ENCODE data around the gene SVOPL. TPM values are rescaled to one million over a fixed set of nuclear protein-coding genes. Genes with fewer than 3 reads are reported as not detected.

The SVOPL gene
- total RNA-seq, 3 donors from 2014 or later, result not detected

- H3K4me1 Mint-ChIP-seq (ENCODE audit: low read depth), result peaks cover 3% of the 10 kb centered on the region
- H3K27me3 Mint-ChIP-seq (ENCODE audit: low read depth), result peaks cover 23% of the 10 kb centered on the region
- no peaks in the 10 kb centered on the region for H3K9me3 Mint-ChIP-seq
- ATAC-seq (no peak), DNase-seq (no peak)
- no peak overlapping the region for H3K4me3 Mint-ChIP-seq
- no peaks in the 10 kb centered on the region for H3K36me3 Mint-ChIP-seq (ENCODE audit: insufficient read depth)
Measured at GRCh38 chr7:138661069-138661635, 40.0 kb downstream of the SVOPL start.

- Mint-ChIP-seq H3K9me3 (no peaks in the 10 kb centered on the region), H3K4me3 (no peak overlapping the region), H3K36me3 (ENCODE audit: insufficient read depth) (no peaks in the 10 kb centered on the region), H3K27me3 (ENCODE audit: low read depth) (peaks cover 6% of the 10 kb centered on the region), H3K4me1 (ENCODE audit: low read depth) (no peaks in the 10 kb centered on the region)
- no peak for DNase-seq
- ATAC-seq, result no peak
Measured at GRCh38 chr7:138658889-138659288, 42.3 kb downstream of the SVOPL start.

- no peaks in the 10 kb centered on the region for H3K9me3 Mint-ChIP-seq
- no peak overlapping the region for H3K4me3 Mint-ChIP-seq
- DNase-seq (no peak), ATAC-seq (no peak)
- no peaks in the 10 kb centered on the region for H3K36me3 Mint-ChIP-seq (ENCODE audit: insufficient read depth)
- H3K27me3 Mint-ChIP-seq (ENCODE audit: low read depth), result no peaks in the 10 kb centered on the region
- H3K4me1 Mint-ChIP-seq (ENCODE audit: low read depth), result no peaks in the 10 kb centered on the region
Measured at GRCh38 chr7:138657854-138658386, 43.2 kb downstream of the SVOPL start.

GRCh38 chr7:138656952-138657351, 44.2 kb downstream of the SVOPL start:
- no peaks in the 10 kb centered on the region for H3K36me3 Mint-ChIP-seq (ENCODE audit: insufficient read depth)
- no peak overlapping the region for H3K4me3 Mint-ChIP-seq
- ATAC-seq (no peak), DNase-seq (no peak)
- H3K27me3 Mint-ChIP-seq (ENCODE audit: low read depth), result no peaks in the 10 kb centered on the region
- no peaks in the 10 kb centered on the region for H3K9me3 Mint-ChIP-seq
- H3K4me1 Mint-ChIP-seq (ENCODE audit: low read depth), result no peaks in the 10 kb centered on the region

- ATAC-seq, result no peak
- Mint-ChIP-seq H3K36me3 (ENCODE audit: insufficient read depth) (no peaks in the 10 kb centered on the region), H3K27me3 (ENCODE audit: low read depth) (no peaks in the 10 kb centered on the region), H3K4me1 (ENCODE audit: low read depth) (no peaks in the 10 kb centered on the region), H3K4me3 (no peak overlapping the region), H3K9me3 (no peaks in the 10 kb centered on the region)
- no peak for DNase-seq
Measured at GRCh38 chr7:138654616-138655015, 46.5 kb downstream of the SVOPL start.

- ATAC-seq (no peak), DNase-seq (no peak)
- Mint-ChIP-seq H3K4me3 (no peak overlapping the region), H3K36me3 (ENCODE audit: insufficient read depth) (no peaks in the 10 kb centered on the region), H3K9me3 (no peaks in the 10 kb centered on the region), H3K4me1 (ENCODE audit: low read depth) (no peaks in the 10 kb centered on the region), H3K27me3 (ENCODE audit: low read depth) (no peaks in the 10 kb centered on the region)
Measured at GRCh38 chr7:138649506-138649905, 51.7 kb downstream of the SVOPL start.

- DNase-seq (no peak), ATAC-seq (no peak)
- Mint-ChIP-seq H3K4me1 (ENCODE audit: low read depth) (no peaks in the 10 kb centered on the region), H3K36me3 (ENCODE audit: insufficient read depth) (no peaks in the 10 kb centered on the region), H3K4me3 (no peak overlapping the region), H3K9me3 (no peaks in the 10 kb centered on the region), H3K27me3 (ENCODE audit: low read depth) (no peaks in the 10 kb centered on the region)
Measured at GRCh38 chr7:138645284-138645683, 55.9 kb downstream of the SVOPL start.

GRCh38 chr7:138632826-138633602, 68.1 kb downstream of the SVOPL start:
- no peaks in the 10 kb centered on the region for H3K36me3 Mint-ChIP-seq (ENCODE audit: insufficient read depth)
- ATAC-seq (no peak), DNase-seq (no peak)
- H3K9me3 Mint-ChIP-seq, result no peaks in the 10 kb centered on the region
- H3K4me1 Mint-ChIP-seq (ENCODE audit: low read depth), result peaks cover 6% of the 10 kb centered on the region
- H3K4me3 Mint-ChIP-seq, result no peak overlapping the region
- H3K27me3 Mint-ChIP-seq (ENCODE audit: low read depth), result peaks cover 2% of the 10 kb centered on the region

GRCh38 chr7:138632384-138632783, 68.8 kb downstream of the SVOPL start:
- Mint-ChIP-seq H3K36me3 (ENCODE audit: insufficient read depth) (no peaks in the 10 kb centered on the region), H3K4me1 (ENCODE audit: low read depth) (peaks cover 6% of the 10 kb centered on the region), H3K9me3 (no peaks in the 10 kb centered on the region), H3K27me3 (ENCODE audit: low read depth) (peaks cover 2% of the 10 kb centered on the region), H3K4me3 (no peak overlapping the region)
- DNase-seq (no peak), ATAC-seq (no peak)

- H3K9me3 Mint-ChIP-seq, result no peaks in the 10 kb centered on the region
- H3K27me3 Mint-ChIP-seq (ENCODE audit: low read depth), result peaks cover 2% of the 10 kb centered on the region
- H3K4me3 Mint-ChIP-seq, result no peak overlapping the region
- DNase-seq, result no peak
- peaks cover 23% of the 10 kb centered on the region for H3K4me1 Mint-ChIP-seq (ENCODE audit: low read depth)
- ATAC-seq, result no peak
- no peaks in the 10 kb centered on the region for H3K36me3 Mint-ChIP-seq (ENCODE audit: insufficient read depth)
Measured at GRCh38 chr7:138630059-138630610, 71.0 kb downstream of the SVOPL start.

- Mint-ChIP-seq H3K4me3 (no peak overlapping the region), H3K36me3 (ENCODE audit: insufficient read depth) (no peaks in the 10 kb centered on the region), H3K27me3 (ENCODE audit: low read depth) (peaks cover 2% of the 10 kb centered on the region), H3K9me3 (no peaks in the 10 kb centered on the region), H3K4me1 (ENCODE audit: low read depth) (peaks cover 33% of the 10 kb centered on the region)
- ATAC-seq (no peak), DNase-seq (no peak)
Measured at GRCh38 chr7:138627361-138627760, 73.8 kb downstream of the SVOPL start.

- no peak overlapping the region for H3K4me3 Mint-ChIP-seq
- no peak for ATAC-seq
- peaks cover 33% of the 10 kb centered on the region for H3K4me1 Mint-ChIP-seq (ENCODE audit: low read depth)
- H3K27me3 Mint-ChIP-seq (ENCODE audit: low read depth), result no peaks in the 10 kb centered on the region
- DNase-seq, result no peak
- no peaks in the 10 kb centered on the region for H3K9me3 Mint-ChIP-seq
- H3K36me3 Mint-ChIP-seq (ENCODE audit: insufficient read depth), result no peaks in the 10 kb centered on the region
Measured at GRCh38 chr7:138626846-138627245, 74.3 kb downstream of the SVOPL start.

GRCh38 chr7:138625849-138626230, 75.3 kb downstream of the SVOPL start:
- no peak for DNase-seq
- Mint-ChIP-seq H3K4me3 (no peak overlapping the region), H3K9me3 (no peaks in the 10 kb centered on the region), H3K4me1 (ENCODE audit: low read depth) (peaks cover 33% of the 10 kb centered on the region), H3K36me3 (ENCODE audit: insufficient read depth) (no peaks in the 10 kb centered on the region), H3K27me3 (ENCODE audit: low read depth) (no peaks in the 10 kb centered on the region)
- ATAC-seq, result peak in 1 of 2 donors; percentile 27

- DNase-seq (no peak), ATAC-seq (peak in 1 of 2 donors; percentile 65)
- Mint-ChIP-seq H3K9me3 (no peaks in the 10 kb centered on the region), H3K27me3 (ENCODE audit: low read depth) (no peaks in the 10 kb centered on the region), H3K4me1 (ENCODE audit: low read depth) (peaks cover 33% of the 10 kb centered on the region), H3K36me3 (ENCODE audit: insufficient read depth) (no peaks in the 10 kb centered on the region), H3K4me3 (peak overlapping the region; percentile 40)
Measured at GRCh38 chr7:138625084-138625848, 75.9 kb downstream of the SVOPL start.

All from activated T-cell treated with anti-CD3 and anti-CD28 coated beads, Interleukin-2, amount 50 U/mL, for 4 hours (primary cell).